ENCODE data around the gene CDH15.

- 0 out of 2 replicates have a peak, but pooled peaks have one; percentile 15 for TF ChIP-seq CTCF (IDR thresholded peaks at IDR 0.05; ENCODE audit: low read length)
- no peak for TF ChIP-seq EZH2 (IDR thresholded peaks at IDR 0.05; ENCODE audit: borderline replicate concordance, low read length)
Measured at GRCh38 chr16:89132194-89133005, 39.1 kb upstream of the CDH15 start.

All from OCI-LY1 (cell line).